Adrenal gland (tissue), 12 donors: ENCODE results near the gene AOC2. TPM values are rescaled to one million over a fixed set of nuclear protein-coding genes. Genes with fewer than 3 reads are reported as not detected.
A peak's percentile ranks its signal among the peaks of the same experiment; 100 is the strongest.

Experiments used
- DNase-seq, 7 donors: peaks; one replicate each; pipeline ENCODE4 v3.0.0-alpha.2; 2019 to 2020
- H3K27ac ChIP-seq, 5 donors: fragments of 200-600 bp; sonication (generic) in 4 of 5; 1 replicate in 3 of 5; 2 replicates in 2 of 5; pipeline versions ENCODE4 v1.5.1 to v1.8.0; 2016 to 2020; ENCODE audit warnings: mild to moderate bottlenecking in 1 of 5
- H3K27me3 ChIP-seq: fragments of 200-600 bp; 2 replicates; pipeline ENCODE4 v1.8.0; 2021
- H3K36me3 ChIP-seq, 2 donors: fragments of 200-600 bp; replicated peaks in 1 of 2; 1 replicate in 1 of 2; 2 replicates in 1 of 2; pipeline versions ENCODE4 v1.5.1 to v1.8.0; 2018 to 2022
- H3K4me1 ChIP-seq, 2 donors: fragments of 200-600 bp; replicated peaks in 1 of 2; 1 replicate in 1 of 2; 2 replicates in 1 of 2; pipeline versions ENCODE4 v1.5.1 to v1.8.0; 2018 to 2021
- H3K4me3 ChIP-seq, 4 donors: fragments of 200-600 bp; sonication (generic) in 3 of 4; one replicate each; pipeline ENCODE4 v1.5.1; 2016 to 2018
- H3K9me3 ChIP-seq, 3 donors: fragments of 200-600 bp; sonication (generic) in 1 of 3; replicated peaks in 1 of 3; 1 replicate in 2 of 3; 2 replicates in 1 of 3; pipeline versions ENCODE4 v1.5.1 to v1.8.0; 2016 to 2021
- POLR2A ChIP-seq, 2 donors: fragments of 450-650 bp; IDR thresholded peaks; one replicate each; pipeline ENCODE4 v1.6.1; 2017; ENCODE audit warnings: antibody characterized with exemption in 2 of 2, mild to moderate bottlenecking in 2 of 2, moderate library complexity in 1 of 2
- WGBS, 4 donors: extraction: QIAGEN DNeasy Blood & Tissue Kit in 2 of 4; methylation state at CpG; one replicate each; pipeline versions ENCODE4 v1.1.5 to v1.1.7; 2013 to 2017; 5-methylcytosine and 5-hydroxymethylcytosine counted together
- intact Hi-C, 2 donors: fragments of 100-400 bp; cut with DNase I; formaldehyde crosslinking; loops; one replicate each; pipeline versions ENCODE4 v1.14.1 to v1.15.0; 2022 to 2023
- polyA plus RNA-seq, 3 donors: library from polyadenylated mRNA; stranded (reverse); fragments of 200-250 nt in 2 of 3; fragments of 350-450 nt in 1 of 3; fragmentation: Illumina TruSeq in 1 of 3; extraction: RNeasy Lipid Tissue Mini Kit (QIAGEN cat#74804) in 1 of 3; gene quantifications; one replicate each; pipeline ENCODE4 v1.2.3, GENCODE V29; 2013 to 2014
- total RNA-seq, 9 donors: library from RNA; depleted of rRNA in 4 of 9; stranded (reverse); fragments of >200 nt in 4 of 9; fragments of 120-200 nt in 1 of 9; fragmentation: NEBNext Ultra II Directional in 1 of 9; extraction: Animal tissue kit (Norgen Biotek cat#: 25700) in 1 of 9; gene quantifications; one replicate each; pipeline versions ENCODE4 v1.1.0 to v1.2.4, GENCODE V29; 2013 to 2023
- TF ChIP-seq, protein P1 (sequence below), 6 experiments: fragments of 450-650 bp in 4 of 6; fragments of 200-600 bp in 2 of 6; sonication (generic) in 1 of 6; IDR thresholded peaks; 1 replicate in 5 of 6; 2 replicates in 1 of 6; pipeline versions ENCODE4 v1.5.1 to v1.8.0; 2016 to 2021; ENCODE audit warnings: antibody characterized with exemption in 6 of 6, mild to moderate bottlenecking in 2 of 6, moderate library complexity in 1 of 6
- donor health status: healthy with polysubstance abuse.
- donor health status: Bipolar disorder and iron deficiency.
- donor health status: DM: yes; HTN: yes; CAD: no.
- donor health status: DM: no; HTN: no; CAD: no.
- donor health status: DM: no; HTN: no; CAD: no.
- donor health status: DM: yes; HTN: yes; CAD: no.

AOC2 gene
- total and polyA plus RNA-seq, 12 donors, result 0.60 to 2.2 (median 1.4) TPM

DNA sequence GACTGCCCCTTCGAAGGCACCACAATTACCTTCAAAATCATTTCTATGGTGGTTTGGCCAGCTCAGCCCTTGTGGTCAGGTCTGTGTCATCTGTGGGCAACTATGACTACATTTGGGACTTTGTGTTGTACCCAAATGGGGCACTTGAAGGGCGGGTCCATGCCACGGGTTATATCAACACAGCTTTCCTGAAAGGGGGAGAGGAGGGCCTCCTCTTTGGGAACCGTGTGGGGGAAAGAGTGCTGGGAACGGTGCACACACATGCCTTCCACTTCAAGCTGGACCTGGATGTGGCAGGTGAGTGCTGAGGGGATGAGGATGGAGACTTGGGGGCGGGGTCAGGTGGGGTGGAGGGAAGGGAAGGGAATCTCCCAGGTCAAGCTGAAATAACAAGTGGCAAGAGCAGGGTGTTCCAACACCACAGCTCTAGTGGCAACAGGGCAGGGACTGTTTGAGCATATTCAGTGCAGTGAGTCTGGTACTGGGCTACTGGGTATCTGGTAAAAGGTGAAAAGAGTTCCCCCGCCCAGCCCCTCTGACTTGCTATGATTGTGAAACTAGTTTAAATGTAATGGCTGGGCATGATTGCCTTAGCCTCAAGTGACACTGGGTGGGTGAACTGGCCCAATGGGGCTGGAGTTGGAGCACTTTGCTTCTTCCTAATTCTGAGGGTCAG, 1.7 kb downstream of the AOC2 start:
- no peaks in the 10 kb centered on the region for H3K27me3 ChIP-seq
- 77 to 82% (median 78%) methylated on average over 6 to 7 of the region's 7 CpGs for WGBS, 4 donors
- no peaks in the 10 kb centered on the region for H3K9me3 ChIP-seq
- intact Hi-C loops, result loop anchor here in 1 of 2 donors (5.0 to 10.0 kb wide), 2 partner anchors 91 to 149 kb away; partner anchors contain the start of gene RPL27
- TF ChIP-seq, protein P1, sequence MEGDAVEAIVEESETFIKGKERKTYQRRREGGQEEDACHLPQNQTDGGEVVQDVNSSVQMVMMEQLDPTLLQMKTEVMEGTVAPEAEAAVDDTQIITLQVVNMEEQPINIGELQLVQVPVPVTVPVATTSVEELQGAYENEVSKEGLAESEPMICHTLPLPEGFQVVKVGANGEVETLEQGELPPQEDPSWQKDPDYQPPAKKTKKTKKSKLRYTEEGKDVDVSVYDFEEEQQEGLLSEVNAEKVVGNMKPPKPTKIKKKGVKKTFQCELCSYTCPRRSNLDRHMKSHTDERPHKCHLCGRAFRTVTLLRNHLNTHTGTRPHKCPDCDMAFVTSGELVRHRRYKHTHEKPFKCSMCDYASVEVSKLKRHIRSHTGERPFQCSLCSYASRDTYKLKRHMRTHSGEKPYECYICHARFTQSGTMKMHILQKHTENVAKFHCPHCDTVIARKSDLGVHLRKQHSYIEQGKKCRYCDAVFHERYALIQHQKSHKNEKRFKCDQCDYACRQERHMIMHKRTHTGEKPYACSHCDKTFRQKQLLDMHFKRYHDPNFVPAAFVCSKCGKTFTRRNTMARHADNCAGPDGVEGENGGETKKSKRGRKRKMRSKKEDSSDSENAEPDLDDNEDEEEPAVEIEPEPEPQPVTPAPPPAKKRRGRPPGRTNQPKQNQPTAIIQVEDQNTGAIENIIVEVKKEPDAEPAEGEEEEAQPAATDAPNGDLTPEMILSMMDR (IDR thresholded peaks at IDR 0.05), result no peak
- TF ChIP-seq POLR2A (IDR thresholded peaks at IDR 0.05), result no peak
- H3K36me3 ChIP-seq, result peaks cover 0 to 34% of the 10 kb centered on the region in 2 donors
- DNase-seq, result peak in 2 of 7 donors; percentile 19 to 49
- H3K4me3 ChIP-seq, result no peak overlapping the region
- peak overlapping the region in 2 of 5 donors; percentile 55 to 80 for H3K27ac ChIP-seq
- peaks cover 9 to 34% of the 10 kb centered on the region in 2 donors for H3K4me1 ChIP-seq

DNA sequence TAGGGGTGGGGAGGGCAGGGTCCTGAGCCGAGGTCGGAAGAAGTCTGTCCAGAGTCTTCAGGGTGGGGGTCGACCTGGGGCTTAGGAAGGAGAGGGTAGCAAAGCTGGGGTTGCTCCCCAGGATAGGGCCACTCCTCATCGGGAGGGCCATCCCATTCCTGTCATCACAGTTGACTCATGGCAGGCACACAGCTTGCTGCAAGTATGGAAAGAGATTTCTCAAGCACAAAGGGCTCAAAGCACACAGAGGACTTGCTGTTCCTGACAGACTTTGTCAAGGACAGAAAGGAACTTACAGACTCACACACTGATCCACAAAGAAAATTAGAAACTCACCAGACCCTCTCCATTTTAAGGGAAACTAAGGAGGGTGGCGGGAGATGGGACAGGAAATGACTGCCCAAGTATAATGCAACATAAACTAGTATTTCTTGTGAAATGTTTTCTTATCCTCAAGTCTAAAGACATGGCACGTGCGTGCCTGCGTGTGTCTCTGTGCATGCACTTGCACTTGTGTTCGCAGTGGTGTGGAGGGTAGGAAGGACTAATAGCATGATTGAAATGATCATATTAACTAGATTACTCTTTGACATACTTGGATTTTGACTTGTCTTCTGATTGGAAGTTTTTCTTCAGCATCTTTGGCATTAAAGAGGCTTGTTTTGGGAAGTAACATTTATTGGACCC, 2.4 kb downstream of the AOC2 start:
- intact Hi-C loops, result loop anchor here in 1 of 2 donors (5.0 to 10.0 kb wide), 2 partner anchors 91 to 148 kb away; partner anchors contain the start of gene RPL27
- Histone ChIP-seq H3K36me3 (peaks cover 0 to 27% of the 10 kb centered on the region in 2 donors), H3K27ac (peak overlapping the region in 2 of 5 donors; percentile 55 to 80), H3K4me1 (peaks cover 9 to 34% of the 10 kb centered on the region in 2 donors), H3K4me3 (no peak overlapping the region), H3K27me3 (no peaks in the 10 kb centered on the region), H3K9me3 (no peaks in the 10 kb centered on the region)
- peak in 6 of 7 donors; percentile 59 to 79 (median 69) for DNase-seq
- 53 to 62% (median 58%) methylated on average over 8 to 9 of the region's 9 CpGs for WGBS, 4 donors
- TF ChIP-seq, protein P1 (IDR thresholded peaks at IDR 0.05), result no peak

DNA sequence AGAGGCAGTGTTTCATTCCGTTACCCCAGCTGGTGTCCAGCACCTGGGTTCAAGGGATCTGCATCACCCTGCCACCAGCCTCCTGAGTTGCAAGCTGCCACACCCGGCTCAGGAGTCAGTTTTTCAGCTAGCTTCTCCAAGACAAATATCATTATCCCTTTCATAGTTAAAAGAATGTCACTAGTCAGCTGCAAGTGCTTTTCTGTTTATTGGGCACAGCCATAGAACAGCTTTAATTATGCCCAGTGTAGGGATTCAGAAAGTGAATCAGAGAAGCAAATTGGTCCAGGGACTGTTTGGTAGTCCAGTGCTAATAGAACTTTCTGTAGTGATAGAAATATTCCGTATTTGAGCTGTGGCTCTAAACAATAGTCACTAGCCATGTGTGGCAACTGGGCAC, 3.7 kb downstream of the AOC2 start:
- 71 to 92% (median 78%) methylated on average over 3 of the region's 3 CpGs for WGBS, 4 donors
- no peak overlapping the region for H3K4me3 ChIP-seq
- H3K27me3 ChIP-seq, result no peaks in the 10 kb centered on the region
- H3K27ac ChIP-seq, result no peak overlapping the region
- DNase-seq, result peak in 1 of 7 donors; percentile 40
- no peak for TF ChIP-seq POLR2A (IDR thresholded peaks at IDR 0.05)
- TF ChIP-seq, protein P1 (IDR thresholded peaks at IDR 0.05), result no peak
- peaks cover 0 to 14% of the 10 kb centered on the region in 2 donors for H3K36me3 ChIP-seq
- intact Hi-C loops, result loop anchor here in 1 of 2 donors (5.0 to 10.0 kb wide), 2 partner anchors 89 to 147 kb away; partner anchors contain the start of gene RPL27
- peaks cover 9 to 44% of the 10 kb centered on the region in 2 donors for H3K4me1 ChIP-seq
- H3K9me3 ChIP-seq, result no peaks in the 10 kb centered on the region

GRCh38 chr17:42849031-42849430, 4.7 kb downstream of the AOC2 start:
- Histone ChIP-seq H3K27ac (no peak overlapping the region), H3K27me3 (no peaks in the 10 kb centered on the region), H3K4me1 (peaks cover 10 to 47% of the 10 kb centered on the region in 2 donors), H3K9me3 (no peaks in the 10 kb centered on the region), H3K4me3 (no peak overlapping the region), H3K36me3 (peaks cover 0 to 12% of the 10 kb centered on the region in 2 donors)
- no peak for TF ChIP-seq POLR2A (IDR thresholded peaks at IDR 0.05)
- TF ChIP-seq, protein P1 (IDR thresholded peaks at IDR 0.05), result no peak
- intact Hi-C loops, result loop anchor here in 1 of 2 donors (5.0 to 10.0 kb wide), 2 partner anchors 88 to 146 kb away; partner anchors contain the start of gene RPL27
- peak in 1 of 7 donors; percentile 47 for DNase-seq
- WGBS, 4 donors, result 82 to 100% (median 87%) methylated on average over 2 to 9 of the region's 9 CpGs
